HepG2 (cell line): ENCODE measurements around the gene OR6S1. TPM values are rescaled to one million over a fixed set of nuclear protein-coding genes. Genes with fewer than 3 reads are reported as not detected.

ENCODE experiments used
- CBFB ChIP-seq: sonication (generic); formaldehyde crosslinking; IDR thresholded peaks from 2 replicates; pipeline ENCODE4 v1.4.0; 2020; ENCODE audit warnings: missing genetic modification reagents
- CC2D1A ChIP-seq: sonication (generic); formaldehyde crosslinking; IDR thresholded peaks from 2 replicates; pipeline ENCODE4 v1.8.1; 2023; ENCODE audit warnings: mild to moderate bottlenecking, missing genetic modification reagents
- FOXA3 ChIP-seq: IDR thresholded peaks from 2 replicates; pipeline ENCODE4 v1.6.1; 2016; ENCODE audit warnings: missing genetic modification reagents, missing compliant biosample characterization
- FOXK2 ChIP-seq: fragments of 450-650 bp; IDR thresholded peaks from 2 replicates; pipeline ENCODE4 v1.6.1; 2016
- MTA1 ChIP-seq: sonication (generic); formaldehyde crosslinking; IDR thresholded peaks from 2 replicates; pipeline ENCODE4 v1.4.0; 2020; ENCODE audit warnings: missing genetic modification reagents, mild to moderate bottlenecking, borderline replicate concordance
- MXD4 ChIP-seq: IDR thresholded peaks from 2 replicates; pipeline ENCODE4 v1.6.1; 2016; ENCODE audit warnings: mild to moderate bottlenecking, missing biosample characterization, missing genetic modification reagents
- RFXANK ChIP-seq: IDR thresholded peaks from 2 replicates; pipeline ENCODE4 v1.6.1; 2016
- RXRB ChIP-seq: IDR thresholded peaks from 2 replicates; pipeline ENCODE4 v1.6.1; 2016; ENCODE audit warnings: borderline replicate concordance, missing genetic modification reagents, missing compliant biosample characterization
- WIZ ChIP-seq: sonication (generic); formaldehyde crosslinking; IDR thresholded peaks from 2 replicates; pipeline ENCODE4 v1.5.1; 2020; ENCODE audit warnings: mild to moderate bottlenecking, missing genetic modification reagents
- ZNF10 ChIP-seq: sonication (generic); formaldehyde crosslinking; IDR thresholded peaks from 2 replicates; pipeline ENCODE4 v1.4.0; 2020; ENCODE audit warnings: mild to moderate bottlenecking, low read depth, missing genetic modification reagents, borderline replicate concordance
- ZNF101 ChIP-seq: sonication (generic); formaldehyde crosslinking; IDR thresholded peaks from 2 replicates; pipeline ENCODE4 v1.4.0; 2020; ENCODE audit warnings: mild to moderate bottlenecking, low read depth, missing genetic modification reagents, borderline replicate concordance
- ZNF124 ChIP-seq: sonication (generic); formaldehyde crosslinking; IDR thresholded peaks from 2 replicates; pipeline ENCODE4 v1.4.0; 2020; ENCODE audit warnings: missing genetic modification reagents
- ZNF234 ChIP-seq: sonication (generic); formaldehyde crosslinking; conservative IDR thresholded peaks from 2 replicates; pipeline ENCODE4 v1.5.1; 2020; ENCODE audit warnings: mild to moderate bottlenecking, missing genetic modification reagents
- ZNF317 ChIP-seq: sonication (generic); formaldehyde crosslinking; IDR thresholded peaks from 2 replicates; pipeline ENCODE4 v1.5.0; 2020; ENCODE audit warnings: mild to moderate bottlenecking, missing genetic modification reagents
- ZNF431 ChIP-seq: sonication (generic); formaldehyde crosslinking; IDR thresholded peaks from 2 replicates; pipeline ENCODE4 v1.9.0; 2022; ENCODE audit warnings: missing genetic modification reagents, low read depth, mild to moderate bottlenecking, borderline replicate concordance
- ZNF468 ChIP-seq: sonication (generic); formaldehyde crosslinking; IDR thresholded peaks from 2 replicates; pipeline ENCODE4 v1.8.0; 2022; ENCODE audit warnings: mild to moderate bottlenecking, moderate library complexity, missing genetic modification reagents
- ZNF564 ChIP-seq: sonication (generic); formaldehyde crosslinking; IDR thresholded peaks from 2 replicates; pipeline ENCODE4 v1.8.1; 2023; ENCODE audit warnings: mild to moderate bottlenecking, missing genetic modification reagents
- ZNF589 ChIP-seq: sonication (generic); formaldehyde crosslinking; conservative IDR thresholded peaks from 2 replicates; pipeline ENCODE4 v1.8.0; 2022; ENCODE audit warnings: mild to moderate bottlenecking, moderate library complexity, missing genetic modification reagents
- ZNF773 ChIP-seq: sonication (generic); formaldehyde crosslinking; IDR thresholded peaks from 2 replicates; pipeline ENCODE4 v1.4.0; 2020; ENCODE audit warnings: missing genetic modification reagents, borderline replicate concordance
- polyA plus RNA-seq, 8 experiments: library from polyadenylated mRNA; depleted of rRNA in 3 of 8; stranded (reverse) in 7 of 8; unstranded in 1 of 8; fragments of >200 nt; fragmentation: Illumina TruSeq in 4 of 8; extraction: Trizol in 4 of 8; gene quantifications; 2 replicates each; pipeline versions ENCODE4 v1.2.1 to v1.2.3, GENCODE V29; 2011 to 2016; ENCODE audit warnings: low read depth in 4 of 8, missing spikeins in 1 of 8, mixed read lengths in 1 of 8; ENCODE audit not compliant: insufficient read depth in 1 of 8
- total RNA-seq, 5 experiments: library from RNA; depleted of rRNA; stranded (reverse); fragments of >200 nt; fragmentation: Illumina TruSeq; extraction: Trizol; gene quantifications; 2 replicates each; pipeline ENCODE4 v1.2.3, GENCODE V29; 2016; ENCODE audit warnings: low read depth in 1 of 5
- TF ChIP-seq, protein P1 (sequence below): sonication (generic); formaldehyde crosslinking; IDR thresholded peaks from 2 replicates; pipeline ENCODE4 v1.4.0; 2020; ENCODE audit warnings: low read depth, mild to moderate bottlenecking, missing genetic modification reagents
- TF ChIP-seq, protein P2 (sequence below): sonication (generic); formaldehyde crosslinking; IDR thresholded peaks from 2 replicates; pipeline ENCODE4 v1.4.0; 2020; ENCODE audit warnings: missing genetic modification reagents
- TF ChIP-seq, protein P3 (sequence below): sonication (generic); formaldehyde crosslinking; IDR thresholded peaks from 2 replicates; pipeline ENCODE4 v1.5.1; 2020; ENCODE audit warnings: missing genetic modification reagents, mild to moderate bottlenecking, borderline replicate concordance
- TF ChIP-seq, protein P4 (sequence below): sonication (generic); formaldehyde crosslinking; IDR thresholded peaks from 2 replicates; pipeline ENCODE4 v1.4.0; 2020; ENCODE audit warnings: missing genetic modification reagents
- TF ChIP-seq, protein P5 (sequence below), 2 experiments: sonication (generic) in 1 of 2; formaldehyde crosslinking in 1 of 2; IDR thresholded peaks; 2 replicates each; pipeline versions ENCODE4 v1.4.0 to v1.6.1; 2018 to 2020; ENCODE audit warnings: missing genetic modification reagents in 2 of 2, borderline replicate concordance in 1 of 2, low read depth in 1 of 2, mild to moderate bottlenecking in 1 of 2, missing biosample characterization in 1 of 2

OR6S1 gene
- total and polyA plus RNA-seq, 2 of the 13 experiments (the other 11 are each of a cell fraction or from before 2014, with no cell fraction given), result 0.09 TPM; not detected in 1

DNA sequence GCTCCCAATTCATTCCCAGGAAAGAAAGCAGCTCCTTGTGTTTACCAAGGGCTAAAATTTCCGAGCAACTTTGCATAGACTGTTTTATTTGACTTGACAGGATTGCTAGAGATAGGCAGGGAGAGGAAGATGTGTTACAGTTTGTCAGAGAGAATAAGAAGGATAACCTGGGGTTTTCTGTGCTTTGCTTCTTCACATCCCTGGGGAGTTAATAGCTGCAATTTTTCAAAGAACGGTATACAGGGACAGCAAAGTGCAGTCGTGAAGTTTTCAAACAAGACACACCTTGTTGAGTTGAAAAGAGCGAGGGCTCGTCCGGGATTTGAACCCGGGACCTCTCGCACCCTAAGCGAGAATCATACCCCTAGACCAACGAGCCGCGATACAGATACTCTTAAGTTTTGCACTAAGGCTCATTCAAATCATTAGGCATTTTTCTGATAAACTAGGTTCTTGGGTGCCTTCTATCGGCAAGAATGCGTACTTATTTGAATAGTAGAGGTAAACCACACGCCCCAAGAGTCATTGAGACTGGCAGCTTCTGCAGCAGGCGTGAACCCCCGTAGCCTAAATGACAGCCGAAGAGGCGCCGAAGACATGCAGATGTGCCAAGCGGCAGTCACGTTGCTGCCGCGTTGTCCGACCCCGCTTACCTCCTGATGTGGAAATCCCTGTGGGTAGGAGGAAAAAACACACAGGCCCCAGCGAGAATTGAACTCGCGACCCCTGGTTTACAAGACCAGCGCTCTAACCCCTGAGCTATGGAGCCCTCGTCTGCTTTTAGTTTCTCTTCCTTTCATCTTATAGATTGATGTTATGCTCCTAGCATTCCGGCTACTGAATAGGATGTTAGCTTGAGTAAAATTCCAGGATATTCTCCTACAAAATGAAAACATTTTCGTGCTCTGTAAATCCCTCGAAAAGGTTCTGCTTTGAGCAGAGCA, 28.1 kb downstream of the OR6S1 start (continued):
- TF ChIP-seq ZNF234 (CRISPR knock-in tag) (peak; percentile 75; the same call in 1 of the 2 replicates), CBFB (CRISPR knock-in tag) (peak; percentile 88; the same call in 1 of the 2 replicates), RFXANK (peak; percentile 88), ZNF124 (peak; percentile 76; the same call in 1 of the 2 replicates), FOXA3 (CRISPR knock-in tag) (peak; percentile 67), ZNF317 (CRISPR knock-in tag) (peak; percentile 75), FOXK2 (peak; percentile 67), ZNF468 (peak; percentile 93; the same call in 1 of the 2 replicates), ZNF10 (CRISPR knock-in tag) (no peak), MTA1 (CRISPR knock-in tag) (peak; percentile 96), ZNF101 (no peak), WIZ (CRISPR knock-in tag) (no peak; the same call in 1 of the 2 replicates), ZNF564 (CRISPR knock-in tag) (peak; percentile 85), CC2D1A (CRISPR knock-in tag) (0 out of 2 replicates have a peak, but pooled peaks have one; percentile 16), ZNF589 (CRISPR knock-in tag) (peak; percentile 93), ZNF431 (CRISPR knock-in tag) (peak; percentile 93), ZNF773 (CRISPR knock-in tag) (no peak), MXD4 (CRISPR knock-in tag) (peak; percentile 82), RXRB (peak; percentile 79)
- TF ChIP-seq, protein P1, sequence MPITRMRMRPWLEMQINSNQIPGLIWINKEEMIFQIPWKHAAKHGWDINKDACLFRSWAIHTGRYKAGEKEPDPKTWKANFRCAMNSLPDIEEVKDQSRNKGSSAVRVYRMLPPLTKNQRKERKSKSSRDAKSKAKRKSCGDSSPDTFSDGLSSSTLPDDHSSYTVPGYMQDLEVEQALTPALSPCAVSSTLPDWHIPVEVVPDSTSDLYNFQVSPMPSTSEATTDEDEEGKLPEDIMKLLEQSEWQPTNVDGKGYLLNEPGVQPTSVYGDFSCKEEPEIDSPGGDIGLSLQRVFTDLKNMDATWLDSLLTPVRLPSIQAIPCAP (CRISPR knock-in tag), result no peak
- TF ChIP-seq, protein P2, sequence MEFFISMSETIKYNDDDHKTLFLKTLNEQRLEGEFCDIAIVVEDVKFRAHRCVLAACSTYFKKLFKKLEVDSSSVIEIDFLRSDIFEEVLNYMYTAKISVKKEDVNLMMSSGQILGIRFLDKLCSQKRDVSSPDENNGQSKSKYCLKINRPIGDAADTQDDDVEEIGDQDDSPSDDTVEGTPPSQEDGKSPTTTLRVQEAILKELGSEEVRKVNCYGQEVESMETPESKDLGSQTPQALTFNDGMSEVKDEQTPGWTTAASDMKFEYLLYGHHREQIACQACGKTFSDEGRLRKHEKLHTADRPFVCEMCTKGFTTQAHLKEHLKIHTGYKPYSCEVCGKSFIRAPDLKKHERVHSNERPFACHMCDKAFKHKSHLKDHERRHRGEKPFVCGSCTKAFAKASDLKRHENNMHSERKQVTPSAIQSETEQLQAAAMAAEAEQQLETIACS (CRISPR knock-in tag), result peak; percentile 34; the same call in 1 of the 2 replicates
- TF ChIP-seq, protein P3, sequence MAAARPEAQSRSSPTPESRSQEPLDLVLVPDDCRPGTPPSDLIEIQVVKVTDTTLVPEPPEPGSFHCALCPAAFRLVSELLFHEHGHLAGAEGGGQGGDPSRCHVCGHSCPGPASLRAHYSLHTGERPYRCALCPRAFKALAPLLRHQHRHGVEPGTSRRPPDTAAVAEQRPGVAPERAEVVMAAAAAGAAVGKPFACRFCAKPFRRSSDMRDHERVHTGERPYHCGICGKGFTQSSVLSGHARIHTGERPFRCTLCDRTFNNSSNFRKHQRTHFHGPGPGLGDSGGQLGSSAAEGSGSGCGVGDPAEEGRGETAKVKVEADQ (CRISPR knock-in tag), result peak; percentile 75; the same call in 1 of the 2 replicates
- TF ChIP-seq, protein P4, sequence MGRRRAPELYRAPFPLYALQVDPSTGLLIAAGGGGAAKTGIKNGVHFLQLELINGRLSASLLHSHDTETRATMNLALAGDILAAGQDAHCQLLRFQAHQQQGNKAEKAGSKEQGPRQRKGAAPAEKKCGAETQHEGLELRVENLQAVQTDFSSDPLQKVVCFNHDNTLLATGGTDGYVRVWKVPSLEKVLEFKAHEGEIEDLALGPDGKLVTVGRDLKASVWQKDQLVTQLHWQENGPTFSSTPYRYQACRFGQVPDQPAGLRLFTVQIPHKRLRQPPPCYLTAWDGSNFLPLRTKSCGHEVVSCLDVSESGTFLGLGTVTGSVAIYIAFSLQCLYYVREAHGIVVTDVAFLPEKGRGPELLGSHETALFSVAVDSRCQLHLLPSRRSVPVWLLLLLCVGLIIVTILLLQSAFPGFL (CRISPR knock-in tag), result no peak
- TF ChIP-seq, protein P5, sequence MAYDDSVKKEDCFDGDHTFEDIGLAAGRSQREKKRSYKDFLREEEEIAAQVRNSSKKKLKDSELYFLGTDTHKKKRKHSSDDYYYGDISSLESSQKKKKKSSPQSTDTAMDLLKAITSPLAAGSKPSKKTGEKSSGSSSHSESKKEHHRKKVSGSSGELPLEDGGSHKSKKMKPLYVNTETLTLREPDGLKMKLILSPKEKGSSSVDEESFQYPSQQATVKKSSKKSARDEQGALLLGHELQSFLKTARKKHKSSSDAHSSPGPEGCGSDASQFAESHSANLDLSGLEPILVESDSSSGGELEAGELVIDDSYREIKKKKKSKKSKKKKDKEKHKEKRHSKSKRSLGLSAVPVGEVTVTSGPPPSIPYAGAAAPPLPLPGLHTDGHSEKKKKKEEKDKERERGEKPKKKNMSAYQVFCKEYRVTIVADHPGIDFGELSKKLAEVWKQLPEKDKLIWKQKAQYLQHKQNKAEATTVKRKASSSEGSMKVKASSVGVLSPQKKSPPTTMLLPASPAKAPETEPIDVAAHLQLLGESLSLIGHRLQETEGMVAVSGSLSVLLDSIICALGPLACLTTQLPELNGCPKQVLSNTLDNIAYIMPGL (CRISPR knock-in tag; IDR thresholded peaks at IDR 0.05; ENCODE audit: borderline replicate concordance in 1 of 2, low read depth in 1 of 2), result peak; percentile 100
